ENCODE data around the gene CYP21A2. TPM values are rescaled to one million over a fixed set of nuclear protein-coding genes. Genes with fewer than 3 reads are reported as not detected.
"Not testable (repeated sequence)": the region's sequence is repeated elsewhere in the genome, so short reads cannot be mapped to it uniquely, and the experiment has no call there.

The CYP21A2 gene
- total RNA-seq, 1 experiment from 2014 or later = not detected

DNA sequence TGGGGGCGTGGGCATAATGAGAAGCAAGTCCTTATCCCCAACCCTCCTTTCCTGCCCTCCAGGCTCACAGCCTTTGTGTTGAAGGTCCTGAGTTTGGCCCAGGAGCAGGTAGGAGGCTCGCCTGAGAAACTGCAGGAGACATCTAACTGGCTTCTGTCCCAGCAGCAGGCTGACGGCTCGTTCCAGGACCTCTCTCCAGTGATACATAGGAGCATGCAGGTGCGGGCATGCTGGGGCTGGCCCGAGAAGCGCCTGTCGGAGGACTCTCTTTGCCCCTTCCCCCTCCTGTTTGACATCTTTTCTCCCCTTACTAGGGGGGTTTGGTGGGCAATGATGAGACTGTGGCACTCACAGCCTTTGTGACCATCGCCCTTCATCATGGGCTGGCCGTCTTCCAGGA is 9.6 kb upstream of the CYP21A2 start:
- DNase-seq (ENCODE audit: extremely low read depth, low read depth) = not testable (repeated sequence)

GRCh38 chr6:32029553-32029952 is 8.7 kb upstream of the CYP21A2 start:
- not testable (repeated sequence) for DNase-seq (ENCODE audit: extremely low read depth, low read depth)

DNA sequence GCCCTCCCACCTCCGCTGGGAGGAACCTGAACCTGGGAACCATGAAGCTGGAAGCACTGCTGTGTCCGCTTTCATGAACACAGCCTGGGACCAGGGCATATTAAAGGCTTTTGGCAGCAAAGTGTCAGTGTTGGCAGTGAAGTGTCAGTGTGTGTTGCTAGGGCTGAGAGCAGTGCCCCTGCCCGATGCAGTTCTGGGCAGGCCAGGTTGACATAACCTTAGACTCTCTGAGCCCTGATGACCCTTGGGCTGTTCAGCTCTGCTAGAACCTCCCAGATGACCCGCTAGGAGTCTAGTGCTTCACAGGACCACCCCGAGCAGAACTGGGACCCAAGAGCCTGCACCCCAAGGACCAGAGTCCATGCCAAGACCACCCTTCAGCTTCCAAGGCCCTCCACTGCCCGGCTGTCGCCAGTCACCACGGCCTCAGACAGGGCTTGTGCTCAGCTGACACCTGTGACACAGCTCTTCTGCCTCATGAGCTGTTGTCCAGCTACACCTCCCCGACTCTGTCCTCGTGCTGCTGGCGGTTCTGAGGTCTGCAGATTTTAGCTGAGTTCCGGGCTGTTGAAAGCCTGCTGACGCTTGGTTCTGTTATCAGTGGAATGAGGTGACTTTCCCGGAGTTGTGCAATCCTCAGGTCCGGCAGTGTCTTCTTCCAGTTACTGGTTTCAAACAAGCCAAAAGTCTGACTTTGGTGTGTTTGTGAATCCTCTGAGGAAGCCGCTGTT is 2.8 kb upstream of the CYP21A2 start:
- DNase-seq (ENCODE audit: extremely low read depth, low read depth) = not testable (repeated sequence)

DNA sequence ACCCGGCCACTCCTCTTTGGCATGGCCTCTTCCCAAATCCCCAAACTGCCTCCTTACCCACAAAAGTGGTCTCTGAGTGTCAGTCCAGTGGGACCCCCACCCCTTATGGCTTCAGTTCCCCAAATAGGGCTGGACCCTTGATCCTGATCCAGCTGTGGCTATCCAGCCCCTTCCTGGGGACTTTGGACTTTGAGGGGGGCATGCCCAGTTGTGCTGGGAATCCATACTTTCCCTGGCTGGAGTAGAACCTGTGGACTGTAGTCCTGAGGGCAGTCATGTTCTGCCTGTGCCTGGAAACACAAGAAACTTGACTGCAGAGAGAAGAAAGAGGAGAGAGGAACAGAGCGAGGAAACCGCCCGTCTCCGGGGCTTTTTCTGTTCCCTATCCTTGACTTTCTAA is 1.1 kb upstream of the CYP21A2 start:
- DNase-seq (ENCODE audit: extremely low read depth, low read depth) = not testable (repeated sequence)

DNA sequence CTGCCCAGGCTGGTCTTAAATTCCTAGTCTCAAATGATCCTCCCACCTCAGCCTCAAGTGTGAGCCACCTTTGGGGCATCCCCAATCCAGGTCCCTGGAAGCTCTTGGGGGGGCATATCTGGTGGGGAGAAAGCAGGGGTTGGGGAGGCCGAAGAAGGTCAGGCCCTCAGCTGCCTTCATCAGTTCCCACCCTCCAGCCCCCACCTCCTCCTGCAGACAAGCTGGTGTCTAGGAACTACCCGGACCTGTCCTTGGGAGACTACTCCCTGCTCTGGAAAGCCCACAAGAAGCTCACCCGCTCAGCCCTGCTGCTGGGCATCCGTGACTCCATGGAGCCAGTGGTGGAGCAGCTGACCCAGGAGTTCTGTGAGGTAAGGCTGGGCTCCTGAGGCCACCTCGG is 663 bp downstream of the CYP21A2 start:
- DNase-seq (ENCODE audit: extremely low read depth, low read depth) = not testable (repeated sequence)

DNA sequence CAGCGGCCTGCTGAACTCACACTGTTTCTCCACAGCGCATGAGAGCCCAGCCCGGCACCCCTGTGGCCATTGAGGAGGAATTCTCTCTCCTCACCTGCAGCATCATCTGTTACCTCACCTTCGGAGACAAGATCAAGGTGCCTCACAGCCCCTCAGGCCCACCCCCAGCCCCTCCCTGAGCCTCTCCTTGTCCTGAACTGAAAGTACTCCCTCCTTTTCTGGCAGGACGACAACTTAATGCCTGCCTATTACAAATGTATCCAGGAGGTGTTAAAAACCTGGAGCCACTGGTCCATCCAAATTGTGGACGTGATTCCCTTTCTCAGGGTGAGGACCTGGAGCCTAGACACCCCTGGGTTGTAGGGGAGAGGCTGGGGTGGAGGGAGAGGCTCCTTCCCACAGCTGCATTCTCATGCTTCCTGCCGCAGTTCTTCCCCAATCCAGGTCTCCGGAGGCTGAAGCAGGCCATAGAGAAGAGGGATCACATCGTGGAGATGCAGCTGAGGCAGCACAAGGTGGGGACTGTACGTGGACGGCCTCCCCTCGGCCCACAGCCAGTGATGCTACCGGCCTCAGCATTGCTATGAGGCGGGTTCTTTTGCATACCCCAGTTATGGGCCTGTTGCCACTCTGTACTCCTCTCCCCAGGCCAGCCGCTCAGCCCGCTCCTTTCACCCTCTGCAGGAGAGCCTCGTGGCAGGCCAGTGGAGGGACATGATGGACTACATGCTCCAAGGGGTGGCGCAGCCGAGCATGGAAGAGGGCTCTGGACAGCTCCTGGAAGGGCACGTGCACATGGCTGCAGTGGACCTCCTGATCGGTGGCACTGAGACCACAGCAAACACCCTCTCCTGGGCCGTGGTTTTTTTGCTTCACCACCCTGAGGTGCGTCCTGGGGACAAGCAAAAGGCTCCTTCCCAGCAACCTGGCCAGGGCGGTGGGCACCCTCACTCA is 1.4 kb downstream of the CYP21A2 start:
- DNase-seq (ENCODE audit: extremely low read depth, low read depth) = not testable (repeated sequence)

- not testable (repeated sequence) for DNase-seq (ENCODE audit: extremely low read depth, low read depth)
Observed at GRCh38 chr6:32040299-32041049, 2.3 kb downstream of the CYP21A2 start.

- not testable (repeated sequence) for DNase-seq (ENCODE audit: extremely low read depth, low read depth)
Observed at GRCh38 chr6:32041050-32041321, 2.8 kb downstream of the CYP21A2 start.

GRCh38 chr6:32041385-32041784 is 3.2 kb downstream of the CYP21A2 start:
- DNase-seq (ENCODE audit: extremely low read depth, low read depth) = not testable (repeated sequence)

DNA sequence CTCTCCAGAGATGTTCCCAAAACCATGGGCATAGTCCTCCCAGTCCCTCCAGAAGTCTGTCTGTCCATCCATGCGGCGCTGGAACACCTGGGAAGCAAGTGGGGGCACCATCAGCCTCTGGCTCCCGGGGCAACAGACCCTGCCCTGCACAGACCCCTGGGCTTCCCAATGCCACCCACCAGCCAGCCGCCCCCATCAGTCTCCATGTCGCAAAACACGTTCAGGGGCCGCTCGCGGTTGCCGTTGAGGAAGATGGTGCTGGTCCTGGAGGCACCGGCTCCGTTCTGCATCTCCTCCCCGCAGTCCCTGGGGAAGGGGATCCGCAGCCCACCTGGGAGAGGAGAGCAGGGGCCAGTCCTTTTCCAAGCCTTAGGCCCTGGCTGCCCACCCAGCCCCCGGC is 4.1 kb downstream of the CYP21A2 start:
- DNase-seq (ENCODE audit: extremely low read depth, low read depth) = not testable (repeated sequence)

- not testable (repeated sequence) for DNase-seq (ENCODE audit: extremely low read depth, low read depth)
Observed at GRCh38 chr6:32043589-32044380, 5.6 kb downstream of the CYP21A2 start.

- not testable (repeated sequence) for DNase-seq (ENCODE audit: extremely low read depth, low read depth)
Observed at GRCh38 chr6:32044916-32045315, 6.7 kb downstream of the CYP21A2 start.

- no peak for DNase-seq (ENCODE audit: extremely low read depth, low read depth)
Observed at GRCh38 chr6:32045811-32046449, 7.7 kb downstream of the CYP21A2 start.

- peak; percentile 33 for DNase-seq (ENCODE audit: extremely low read depth, low read depth)
Observed at GRCh38 chr6:32046450-32047083, 8.4 kb downstream of the CYP21A2 start.

GRCh38 chr6:32047084-32047478 is 8.9 kb downstream of the CYP21A2 start:
- peak; percentile 63 for DNase-seq (ENCODE audit: extremely low read depth, low read depth)

DNA sequence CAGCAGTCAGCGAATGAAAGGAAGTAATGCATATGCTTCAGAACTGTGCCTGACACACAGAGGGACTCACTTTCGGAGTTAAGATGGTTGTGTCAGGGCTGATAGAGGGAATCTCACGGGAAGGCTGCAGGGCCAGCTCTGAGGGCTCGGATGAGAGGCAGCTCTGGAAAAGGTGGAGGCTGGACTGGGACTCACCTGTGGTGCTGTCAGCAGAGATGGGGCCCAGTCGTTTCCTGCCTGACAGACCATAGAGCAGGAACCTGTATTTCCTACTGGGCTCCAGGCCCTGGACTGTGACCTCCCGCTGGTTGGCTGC is 9.3 kb downstream of the CYP21A2 start:
- no peak for DNase-seq (ENCODE audit: extremely low read depth, low read depth)

- peak; percentile 59 for DNase-seq (ENCODE audit: extremely low read depth, low read depth)
Observed at GRCh38 chr6:32047855-32048766, 9.9 kb downstream of the CYP21A2 start.

GRCh38 chr6:32049149-32049548 is 10.9 kb downstream of the CYP21A2 start:
- not testable (repeated sequence) for DNase-seq (ENCODE audit: extremely low read depth, low read depth)

All from NCI-H460 (cell line).